Stimulated activated CD4-positive, alpha-beta T cell treated with anti-CD3 and anti-CD28 coated beads, Interleukin-15, amount 100 ng/mL, for 24 hours (primary cell): ENCODE results near the gene FRMD3.
"Not testable (repeated sequence)": the region's sequence is repeated elsewhere in the genome, so short reads cannot be mapped to it uniquely, and the experiment has no call there.

Experiments used
- DNase-seq: peaks from one replicate; pipeline ENCODE4 v3.0.0-alpha.2; 2020

The FRMD3 gene

GRCh38 chr9:83521011-83521410 lies 17.2 kb downstream of the FRMD3 start:
- no peak for DNase-seq

GRCh38 chr9:83520292-83520691 lies 17.9 kb downstream of the FRMD3 start:
- no peak for DNase-seq

GRCh38 chr9:83517980-83518379 lies 20.2 kb downstream of the FRMD3 start:
- not testable (repeated sequence) for DNase-seq

- DNase-seq: no peak
Observed at GRCh38 chr9:83514767-83515166, 23.4 kb downstream of the FRMD3 start.

GRCh38 chr9:83512621-83513020 lies 25.6 kb downstream of the FRMD3 start:
- DNase-seq: no peak

- DNase-seq: no peak
Observed at GRCh38 chr9:83511051-83511450, 27.1 kb downstream of the FRMD3 start.

GRCh38 chr9:83509402-83509801 lies 28.8 kb downstream of the FRMD3 start:
- DNase-seq: no peak

GRCh38 chr9:83508067-83508466 lies 30.1 kb downstream of the FRMD3 start:
- no peak for DNase-seq

GRCh38 chr9:83505282-83505681 lies 32.9 kb downstream of the FRMD3 start:
- no peak for DNase-seq

GRCh38 chr9:83503866-83504265 lies 34.3 kb downstream of the FRMD3 start:
- no peak for DNase-seq

- DNase-seq: no peak
Observed at GRCh38 chr9:83501565-83501964, 36.6 kb downstream of the FRMD3 start.

GRCh38 chr9:83497441-83497840 lies 40.8 kb downstream of the FRMD3 start:
- DNase-seq: no peak

GRCh38 chr9:83491995-83492394 lies 46.2 kb downstream of the FRMD3 start:
- no peak for DNase-seq

GRCh38 chr9:83491413-83491812 lies 46.8 kb downstream of the FRMD3 start:
- DNase-seq: no peak

- DNase-seq: no peak
Observed at GRCh38 chr9:83489961-83490360, 48.2 kb downstream of the FRMD3 start.

GRCh38 chr9:83484990-83485389 lies 53.2 kb downstream of the FRMD3 start:
- DNase-seq: no peak

GRCh38 chr9:83483223-83483622 lies 55.0 kb downstream of the FRMD3 start:
- DNase-seq: no peak

GRCh38 chr9:83479765-83480164 lies 58.4 kb downstream of the FRMD3 start:
- DNase-seq: no peak

- DNase-seq: no peak
Observed at GRCh38 chr9:83477571-83477970, 60.6 kb downstream of the FRMD3 start.

GRCh38 chr9:83477120-83477519 lies 61.1 kb downstream of the FRMD3 start:
- no peak for DNase-seq

- no peak for DNase-seq
Observed at GRCh38 chr9:83476513-83476912, 61.7 kb downstream of the FRMD3 start.

- DNase-seq: no peak
Observed at GRCh38 chr9:83475741-83476140, 62.5 kb downstream of the FRMD3 start.

GRCh38 chr9:83474631-83475030 lies 63.6 kb downstream of the FRMD3 start:
- no peak for DNase-seq

GRCh38 chr9:83473488-83473971 lies 64.7 kb downstream of the FRMD3 start:
- peak; percentile 11 for DNase-seq

GRCh38 chr9:83472764-83473163 lies 65.4 kb downstream of the FRMD3 start:
- no peak for DNase-seq

- DNase-seq: no peak
Observed at GRCh38 chr9:83472221-83472665, 66.0 kb downstream of the FRMD3 start.
